ENCODE results near the gene ECE1. TPM values are rescaled to one million over a fixed set of nuclear protein-coding genes. Genes with fewer than 3 reads are reported as not detected.

ECE1 gene
- total and polyA plus RNA-seq, 2 of the 13 experiments (the other 11 are each of a cell fraction or from before 2014, with no cell fraction given): 13.5 to 21.2 TPM

DNA sequence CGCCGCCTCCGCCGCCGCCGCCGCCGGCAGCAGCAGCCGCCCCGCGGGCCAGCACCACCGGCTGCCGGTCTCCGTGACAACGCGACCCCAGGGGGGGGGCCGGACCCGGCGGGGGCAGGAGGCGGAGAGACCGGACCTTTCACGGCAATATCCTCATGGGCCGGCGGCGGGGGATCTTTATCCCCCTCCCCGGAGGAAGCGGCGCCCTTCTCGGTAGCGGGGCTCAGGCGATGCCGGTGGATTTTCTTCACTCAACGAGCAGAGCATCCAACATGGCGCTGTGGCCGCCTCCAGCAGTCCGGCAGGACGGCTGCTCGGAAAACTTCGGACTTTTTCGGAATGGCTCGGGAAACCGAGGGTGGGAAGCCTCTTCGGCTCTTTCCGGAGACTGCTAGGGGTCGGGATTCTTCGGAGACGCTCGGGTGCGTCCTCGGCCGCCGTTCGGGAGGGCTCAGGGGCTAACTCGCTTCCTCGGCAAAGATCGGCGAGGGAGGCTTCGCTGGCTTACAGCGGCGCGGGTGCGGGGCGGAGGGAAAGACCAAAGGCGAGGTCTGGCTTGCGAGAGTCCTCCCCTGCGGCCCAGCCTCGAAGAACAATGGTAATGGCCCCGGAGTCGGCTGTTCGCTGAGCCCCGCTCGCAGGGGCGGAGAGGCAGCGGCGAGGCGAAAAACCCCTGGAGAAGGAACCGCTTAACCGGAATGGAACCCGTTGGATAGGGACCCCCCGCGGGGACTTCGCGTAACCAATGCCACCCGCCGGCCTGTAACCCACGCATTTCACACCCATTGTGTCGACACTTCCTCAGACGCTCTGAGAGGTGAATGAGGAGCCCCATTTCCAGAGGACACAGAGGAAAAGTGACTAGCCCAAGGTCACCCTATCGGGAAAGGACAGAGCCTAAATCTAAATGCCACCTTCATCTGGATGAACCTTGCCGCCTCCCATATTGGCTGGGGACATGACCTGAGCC lies 113.4 kb downstream of the ECE1 start, which contains the start of gene EIF4G3 (continued):
- no peak for TF ChIP-seq ARNTL (CRISPR knock-in tag; IDR thresholded peaks at IDR 0.05)
- TF ChIP-seq, protein P1, sequence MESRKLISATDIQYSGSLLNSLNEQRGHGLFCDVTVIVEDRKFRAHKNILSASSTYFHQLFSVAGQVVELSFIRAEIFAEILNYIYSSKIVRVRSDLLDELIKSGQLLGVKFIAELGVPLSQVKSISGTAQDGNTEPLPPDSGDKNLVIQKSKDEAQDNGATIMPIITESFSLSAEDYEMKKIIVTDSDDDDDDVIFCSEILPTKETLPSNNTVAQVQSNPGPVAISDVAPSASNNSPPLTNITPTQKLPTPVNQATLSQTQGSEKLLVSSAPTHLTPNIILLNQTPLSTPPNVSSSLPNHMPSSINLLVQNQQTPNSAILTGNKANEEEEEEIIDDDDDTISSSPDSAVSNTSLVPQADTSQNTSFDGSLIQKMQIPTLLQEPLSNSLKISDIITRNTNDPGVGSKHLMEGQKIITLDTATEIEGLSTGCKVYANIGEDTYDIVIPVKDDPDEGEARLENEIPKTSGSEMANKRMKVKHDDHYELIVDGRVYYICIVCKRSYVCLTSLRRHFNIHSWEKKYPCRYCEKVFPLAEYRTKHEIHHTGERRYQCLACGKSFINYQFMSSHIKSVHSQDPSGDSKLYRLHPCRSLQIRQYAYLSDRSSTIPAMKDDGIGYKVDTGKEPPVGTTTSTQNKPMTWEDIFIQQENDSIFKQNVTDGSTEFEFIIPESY (CRISPR knock-in tag; IDR thresholded peaks at IDR 0.05): peak; percentile 57; the same call in 1 of the 2 replicates
- 0 out of 2 replicates have a peak, but pooled peaks have one; percentile 11 for TF ChIP-seq ELF3 (CRISPR knock-in tag; IDR thresholded peaks at IDR 0.05)
- TF ChIP-seq ZNF761 (CRISPR knock-in tag; conservative IDR thresholded peaks at IDR 0.05): peak; percentile 59; the same call in 1 of the 2 replicates
- TF ChIP-seq TBX2 (CRISPR knock-in tag; IDR thresholded peaks at IDR 0.05; ENCODE audit: borderline replicate concordance): no peak; the same call in 1 of the 2 replicates
- no peak for TF ChIP-seq ZNF101 (CRISPR knock-in tag; IDR thresholded peaks at IDR 0.05; ENCODE audit: borderline replicate concordance, low read depth)
- TF ChIP-seq GABPB1 (CRISPR knock-in tag; IDR thresholded peaks at IDR 0.05): peak; percentile 62; the same call in 1 of the 2 replicates
- peak; percentile 57; the same call in 1 of the 2 replicates for TF ChIP-seq ZFP91 (CRISPR knock-in tag; IDR thresholded peaks at IDR 0.05; ENCODE audit: borderline replicate concordance)
- TF ChIP-seq, protein P2, sequence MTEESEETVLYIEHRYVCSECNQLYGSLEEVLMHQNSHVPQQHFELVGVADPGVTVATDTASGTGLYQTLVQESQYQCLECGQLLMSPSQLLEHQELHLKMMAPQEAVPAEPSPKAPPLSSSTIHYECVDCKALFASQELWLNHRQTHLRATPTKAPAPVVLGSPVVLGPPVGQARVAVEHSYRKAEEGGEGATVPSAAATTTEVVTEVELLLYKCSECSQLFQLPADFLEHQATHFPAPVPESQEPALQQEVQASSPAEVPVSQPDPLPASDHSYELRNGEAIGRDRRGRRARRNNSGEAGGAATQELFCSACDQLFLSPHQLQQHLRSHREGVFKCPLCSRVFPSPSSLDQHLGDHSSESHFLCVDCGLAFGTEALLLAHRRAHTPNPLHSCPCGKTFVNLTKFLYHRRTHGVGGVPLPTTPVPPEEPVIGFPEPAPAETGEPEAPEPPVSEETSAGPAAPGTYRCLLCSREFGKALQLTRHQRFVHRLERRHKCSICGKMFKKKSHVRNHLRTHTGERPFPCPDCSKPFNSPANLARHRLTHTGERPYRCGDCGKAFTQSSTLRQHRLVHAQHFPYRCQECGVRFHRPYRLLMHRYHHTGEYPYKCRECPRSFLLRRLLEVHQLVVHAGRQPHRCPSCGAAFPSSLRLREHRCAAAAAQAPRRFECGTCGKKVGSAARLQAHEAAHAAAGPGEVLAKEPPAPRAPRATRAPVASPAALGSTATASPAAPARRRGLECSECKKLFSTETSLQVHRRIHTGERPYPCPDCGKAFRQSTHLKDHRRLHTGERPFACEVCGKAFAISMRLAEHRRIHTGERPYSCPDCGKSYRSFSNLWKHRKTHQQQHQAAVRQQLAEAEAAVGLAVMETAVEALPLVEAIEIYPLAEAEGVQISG (CRISPR knock-in tag; IDR thresholded peaks at IDR 0.05): peak; percentile 29; the same call in 1 of the 2 replicates
- peak; percentile 63; the same call in 1 of the 2 replicates for TF ChIP-seq ZNF274 (CRISPR knock-in tag; IDR thresholded peaks at IDR 0.05)
- TF ChIP-seq MXI1 (IDR thresholded peaks at IDR 0.05; ENCODE audit: borderline replicate concordance, low read depth, low read length): peak; percentile 13; the same call in 1 of the 3 replicates
- TF ChIP-seq BORCS8-MEF2B (CRISPR knock-in tag; IDR thresholded peaks at IDR 0.05): 0 out of 2 replicates have a peak, but pooled peaks have one; percentile 22
- no peak for TF ChIP-seq SMC3 (IDR thresholded peaks at IDR 0.05; ENCODE audit: low read length)
- TF ChIP-seq ZHX2 (IDR thresholded peaks at IDR 0.05; ENCODE audit: low read depth): 0 out of 2 replicates have a peak, but pooled peaks have one; percentile 28
- TF ChIP-seq ZHX2 (CRISPR knock-in tag; IDR thresholded peaks at IDR 0.05; ENCODE audit: borderline replicate concordance): no peak

Data from HepG2 (cell line).